WTC11 (cell line): ENCODE measurements around the gene SUPT4H1. TPM values are rescaled to one million over a fixed set of nuclear protein-coding genes. Genes with fewer than 3 reads are reported as not detected.

ENCODE experiments used
- ATAC-seq: fragments of 200-7000 bp; cut with Tn5 transposase; 2 replicates; pipeline ENCODE4 v1.10.0; 2021; ENCODE audit warnings: mild to moderate bottlenecking, moderate library complexity
- CTCF ChIA-PET: fragments of 300-600 bp; sonication (Branson Sonifier 250); formaldehyde crosslinking; loops from one replicate; lab custom pipeline; 2021; ENCODE audit warnings: antibody characterized with exemption; lab: Charles Lee
- POLR2A ChIA-PET: fragments of 350-600 bp; sonication (Branson Sonifier 250); formaldehyde crosslinking; loops from one replicate; lab custom pipeline; 2021; ENCODE audit warnings: antibody characterized with exemption; lab: Charles Lee
- DNase-seq: peaks from one replicate; pipeline ENCODE4 v3.0.0; 2021; ENCODE audit warnings: low spot score
- H3K27ac Mint-ChIP-seq: 2 replicates; pipeline ENCODE4 v1.8.0; 2021; ENCODE audit warnings: mixed read lengths
- H3K27me3 Mint-ChIP-seq: 2 replicates; pipeline ENCODE4 v1.8.0; 2021; ENCODE audit warnings: low read depth, mild to moderate bottlenecking, moderate library complexity, mixed read lengths
- H3K36me3 Mint-ChIP-seq: 2 replicates; pipeline ENCODE4 v1.8.0; 2021; ENCODE audit warnings: mixed read lengths
- H3K4me1 Mint-ChIP-seq: 2 replicates; pipeline ENCODE4 v1.8.0; 2022; ENCODE audit warnings: mixed read lengths
- H3K4me3 Mint-ChIP-seq: 2 replicates; pipeline ENCODE4 v1.8.0; 2021; ENCODE audit warnings: mild to moderate bottlenecking, moderate library complexity, mixed read lengths
- H3K9me3 Mint-ChIP-seq: 2 replicates; pipeline ENCODE4 v1.8.0; 2021; ENCODE audit warnings: mixed read lengths
- ATF1 ChIP-seq: sonication (generic); formaldehyde crosslinking; IDR thresholded peaks from 2 replicates; pipeline ENCODE4 v1.8.1; 2023; ENCODE audit warnings: mild to moderate bottlenecking, moderate library complexity, missing genetic modification reagents
- CTCF ChIP-seq: fragments of 200-600 bp; IDR thresholded peaks from 2 replicates; pipeline ENCODE4 v1.8.0; 2022; ENCODE audit warnings: antibody characterized with exemption
- ELF4 ChIP-seq: sonication (generic); formaldehyde crosslinking; IDR thresholded peaks from 2 replicates; pipeline ENCODE4 v1.8.1; 2022; ENCODE audit warnings: low read depth, mild to moderate bottlenecking, moderate library complexity, missing genetic modification reagents
- ETV6 ChIP-seq: sonication (generic); formaldehyde crosslinking; IDR thresholded peaks from 2 replicates; pipeline ENCODE4 v1.8.1; 2022; ENCODE audit warnings: mild to moderate bottlenecking, missing genetic modification reagents
- GTF2I ChIP-seq: fragments of 250-450 bp; sonication (Bioruptor Pico); conservative IDR thresholded peaks from 2 replicates; pipeline ENCODE4 v1.4.0; 2021; ENCODE audit warnings: mild to moderate bottlenecking
- IRF2 ChIP-seq: sonication (generic); formaldehyde crosslinking; IDR thresholded peaks from 2 replicates; pipeline ENCODE4 v1.8.0; 2022; ENCODE audit warnings: low read depth, missing genetic modification reagents, borderline replicate concordance
- MAX ChIP-seq: sonication (generic); formaldehyde crosslinking; IDR thresholded peaks from 2 replicates; pipeline ENCODE4 v1.8.0; 2022; ENCODE audit warnings: mild to moderate bottlenecking, missing genetic modification reagents
- PRDM15 ChIP-seq: sonication (generic); formaldehyde crosslinking; IDR thresholded peaks from 2 replicates; pipeline ENCODE4 v1.8.0; 2022; ENCODE audit warnings: missing genetic modification reagents
- SP1 ChIP-seq: sonication (generic); formaldehyde crosslinking; conservative IDR thresholded peaks from 2 replicates; pipeline ENCODE4 v1.8.1; 2022; ENCODE audit warnings: missing genetic modification reagents
- ZNF263 ChIP-seq: sonication (generic); formaldehyde crosslinking; IDR thresholded peaks from 2 replicates; pipeline ENCODE4 v1.8.1; 2022; ENCODE audit warnings: low read depth, mild to moderate bottlenecking, moderate library complexity, missing genetic modification reagents
- ZNF423 ChIP-seq: fragments of 250-450 bp; sonication (Bioruptor Pico); IDR thresholded peaks from 2 replicates; pipeline ENCODE4 v2.1.2; 2022; ENCODE audit warnings: mild to moderate bottlenecking, moderate library complexity
- ZNF671 ChIP-seq: fragments of 250-450 bp; sonication (Bioruptor Pico); IDR thresholded peaks from 2 replicates; pipeline ENCODE4 v1.8.0; 2021; ENCODE audit warnings: mild to moderate bottlenecking
- total RNA-seq: library from RNA; stranded (reverse); gene quantifications from 3 replicates; pipeline ENCODE4 v1.2.3, GENCODE V29; 2021
- TF ChIP-seq, protein P1 (sequence below): fragments of 250-450 bp; sonication (Bioruptor Pico); IDR thresholded peaks from 2 replicates; pipeline ENCODE4 v1.9.0; 2021; ENCODE audit warnings: moderate library complexity, mild to moderate bottlenecking, inconsistent platforms, borderline replicate concordance
- TF ChIP-seq, protein P2 (sequence below): sonication (generic); formaldehyde crosslinking; IDR thresholded peaks from 2 replicates; pipeline ENCODE4 v1.8.0; 2023; ENCODE audit warnings: missing genetic modification reagents, mild to moderate bottlenecking, borderline replicate concordance

SUPT4H1 gene
- total RNA-seq, 1 experiment from 2014 or later: 85.5 TPM

DNA sequence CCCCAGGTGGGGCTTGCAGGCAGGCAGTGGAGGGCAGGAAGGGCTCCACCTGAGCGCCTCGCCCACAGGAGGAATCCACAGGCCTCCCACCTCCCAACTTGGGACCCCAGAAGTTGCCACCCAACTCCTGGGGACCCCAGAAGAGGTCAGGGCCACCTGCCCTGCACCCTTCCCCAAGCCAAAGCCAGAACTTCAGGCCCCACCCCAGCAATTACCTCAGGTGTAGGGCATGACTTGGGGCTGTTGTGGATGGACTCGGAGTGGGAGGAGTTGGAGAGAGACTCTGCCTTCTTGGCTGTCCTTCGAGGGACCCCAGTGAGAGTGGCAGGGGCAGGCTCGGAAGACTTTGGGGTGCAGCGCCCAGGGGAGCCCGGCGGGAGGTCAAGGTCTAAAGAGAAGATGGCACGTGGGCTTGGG, 33.9 kb downstream of the SUPT4H1 start:
- Mint-ChIP-seq H3K9me3 (no peaks in the 10 kb centered on the region), H3K27ac (no peak overlapping the region), H3K4me3 (no peak overlapping the region), H3K36me3 (0 out of 2 replicates have a peak, but pooled peaks cover 3% of the 10 kb centered on the region), H3K4me1 (no peaks in the 10 kb centered on the region), H3K27me3 (peaks cover 29% of the 10 kb centered on the region)
- POLR2A ChIA-PET: interaction anchor here (0.6 to 2.0 kb wide), 6 partner anchors 18 to 109 kb away, joined by 3 to 7 read pairs (median 4); partner anchors contain the start of genes RNF43 and SUPT4H1
- no peak for ATAC-seq
- CTCF ChIA-PET: interaction anchor here (0.6 to 8.3 kb wide), 49 partner anchors 9 to 371 kb away, joined by 3 to 97 read pairs (median 4); partner anchors contain the start of genes DYNLL2, HSF5, MKS1 and MTMR4
- no peak for TF ChIP-seq MAX (CRISPR knock-in tag)
- TF ChIP-seq ELF4 (CRISPR knock-in tag): no peak
- no peak for TF ChIP-seq IRF2 (CRISPR knock-in tag)
- TF ChIP-seq, protein P1, sequence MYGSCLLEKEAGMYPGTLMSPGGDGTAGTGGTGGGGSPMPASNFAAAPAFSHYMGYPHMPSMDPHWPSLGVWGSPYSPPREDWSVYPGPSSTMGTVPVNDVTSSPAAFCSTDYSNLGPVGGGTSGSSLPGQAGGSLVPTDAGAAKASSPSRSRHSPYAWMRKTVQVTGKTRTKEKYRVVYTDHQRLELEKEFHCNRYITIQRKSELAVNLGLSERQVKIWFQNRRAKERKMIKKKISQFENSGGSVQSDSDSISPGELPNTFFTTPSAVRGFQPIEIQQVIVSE (CRISPR knock-in tag): no peak
- no peak for TF ChIP-seq GTF2I
- no peak for TF ChIP-seq ZNF423 (CRISPR knock-in tag)
- no peak for TF ChIP-seq PRDM15 (CRISPR knock-in tag)
- no peak for TF ChIP-seq SP1 (CRISPR knock-in tag)
- TF ChIP-seq ZNF263 (CRISPR knock-in tag): no peak
- TF ChIP-seq ZNF671: no peak
- no peak for TF ChIP-seq ATF1 (CRISPR knock-in tag)
- TF ChIP-seq, protein P2, sequence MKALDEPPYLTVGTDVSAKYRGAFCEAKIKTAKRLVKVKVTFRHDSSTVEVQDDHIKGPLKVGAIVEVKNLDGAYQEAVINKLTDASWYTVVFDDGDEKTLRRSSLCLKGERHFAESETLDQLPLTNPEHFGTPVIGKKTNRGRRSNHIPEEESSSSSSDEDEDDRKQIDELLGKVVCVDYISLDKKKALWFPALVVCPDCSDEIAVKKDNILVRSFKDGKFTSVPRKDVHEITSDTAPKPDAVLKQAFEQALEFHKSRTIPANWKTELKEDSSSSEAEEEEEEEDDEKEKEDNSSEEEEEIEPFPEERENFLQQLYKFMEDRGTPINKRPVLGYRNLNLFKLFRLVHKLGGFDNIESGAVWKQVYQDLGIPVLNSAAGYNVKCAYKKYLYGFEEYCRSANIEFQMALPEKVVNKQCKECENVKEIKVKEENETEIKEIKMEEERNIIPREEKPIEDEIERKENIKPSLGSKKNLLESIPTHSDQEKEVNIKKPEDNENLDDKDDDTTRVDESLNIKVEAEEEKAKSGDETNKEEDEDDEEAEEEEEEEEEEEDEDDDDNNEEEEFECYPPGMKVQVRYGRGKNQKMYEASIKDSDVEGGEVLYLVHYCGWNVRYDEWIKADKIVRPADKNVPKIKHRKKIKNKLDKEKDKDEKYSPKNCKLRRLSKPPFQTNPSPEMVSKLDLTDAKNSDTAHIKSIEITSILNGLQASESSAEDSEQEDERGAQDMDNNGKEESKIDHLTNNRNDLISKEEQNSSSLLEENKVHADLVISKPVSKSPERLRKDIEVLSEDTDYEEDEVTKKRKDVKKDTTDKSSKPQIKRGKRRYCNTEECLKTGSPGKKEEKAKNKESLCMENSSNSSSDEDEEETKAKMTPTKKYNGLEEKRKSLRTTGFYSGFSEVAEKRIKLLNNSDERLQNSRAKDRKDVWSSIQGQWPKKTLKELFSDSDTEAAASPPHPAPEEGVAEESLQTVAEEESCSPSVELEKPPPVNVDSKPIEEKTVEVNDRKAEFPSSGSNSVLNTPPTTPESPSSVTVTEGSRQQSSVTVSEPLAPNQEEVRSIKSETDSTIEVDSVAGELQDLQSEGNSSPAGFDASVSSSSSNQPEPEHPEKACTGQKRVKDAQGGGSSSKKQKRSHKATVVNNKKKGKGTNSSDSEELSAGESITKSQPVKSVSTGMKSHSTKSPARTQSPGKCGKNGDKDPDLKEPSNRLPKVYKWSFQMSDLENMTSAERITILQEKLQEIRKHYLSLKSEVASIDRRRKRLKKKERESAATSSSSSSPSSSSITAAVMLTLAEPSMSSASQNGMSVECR (CRISPR knock-in tag): no peak
- TF ChIP-seq, all 79 proteins: peak for 0
- DNase-seq: no peak

DNA sequence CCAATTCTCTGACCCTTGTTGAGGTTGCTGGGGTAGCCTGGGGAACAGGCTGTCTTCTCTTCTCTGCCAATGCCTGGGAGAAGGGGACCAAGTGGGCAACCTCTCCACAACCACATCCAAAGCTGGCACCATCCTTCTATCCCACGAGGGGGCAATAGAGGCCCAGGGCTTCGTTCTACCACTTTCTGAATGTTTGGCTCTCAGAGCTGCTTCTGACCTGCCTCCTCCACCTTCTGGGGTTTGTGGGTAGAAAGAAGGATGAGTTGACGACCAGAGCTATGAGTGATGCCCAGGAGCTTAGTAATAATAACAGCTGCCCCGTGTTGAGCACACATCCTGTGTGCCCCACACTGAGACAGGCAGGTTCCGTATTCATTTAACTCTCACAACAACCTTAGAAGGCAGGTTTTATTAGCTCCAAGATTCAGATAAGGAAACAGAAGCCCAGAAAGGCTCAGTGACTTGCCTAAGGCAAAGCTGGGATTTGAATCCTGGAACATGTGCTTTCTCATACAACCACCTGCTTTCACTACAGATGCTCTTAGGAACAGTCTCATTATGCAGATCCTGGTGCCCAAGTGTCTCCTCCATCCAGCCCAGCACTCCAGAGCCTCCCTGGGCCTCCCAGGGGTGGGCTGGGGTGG, 34.5 kb downstream of the SUPT4H1 start:
- no peak overlapping the region for H3K27ac Mint-ChIP-seq
- DNase-seq (peak; percentile 68), ATAC-seq (peak; percentile 92)
- ChIA-PET POLR2A (interaction anchor here (0.6 to 2.0 kb wide), 6 partner anchors 18 to 110 kb away, joined by 3 to 7 read pairs (median 4); partner anchors contain the start of genes RNF43 and SUPT4H1), CTCF (interaction anchor here (0.6 to 8.3 kb wide), 50 partner anchors 9 to 371 kb away, joined by 3 to 97 read pairs (median 4); partner anchors contain the start of genes DYNLL2, HSF5, MKS1 and MTMR4)
- TF ChIP-seq CTCF (peak; percentile 49; the same call in 1 of the 2 replicates), ETV6 (CRISPR knock-in tag) (no peak; the same call in 1 of the 2 replicates)
- H3K9me3 Mint-ChIP-seq: no peaks in the 10 kb centered on the region
- H3K36me3 Mint-ChIP-seq: 0 out of 2 replicates have a peak, but pooled peaks cover 3% of the 10 kb centered on the region
- peaks cover 23% of the 10 kb centered on the region for H3K27me3 Mint-ChIP-seq
- peaks cover 3% of the 10 kb centered on the region for H3K4me1 Mint-ChIP-seq
- H3K4me3 Mint-ChIP-seq: no peak overlapping the region
